ENCODE measurements around the gene ABHD15. TPM values are rescaled to one million over a fixed set of nuclear protein-coding genes. Genes with fewer than 3 reads are reported as not detected.

The ABHD15 gene
- total RNA-seq, 1 experiment from 2014 or later = 8.2 TPM

DNA sequence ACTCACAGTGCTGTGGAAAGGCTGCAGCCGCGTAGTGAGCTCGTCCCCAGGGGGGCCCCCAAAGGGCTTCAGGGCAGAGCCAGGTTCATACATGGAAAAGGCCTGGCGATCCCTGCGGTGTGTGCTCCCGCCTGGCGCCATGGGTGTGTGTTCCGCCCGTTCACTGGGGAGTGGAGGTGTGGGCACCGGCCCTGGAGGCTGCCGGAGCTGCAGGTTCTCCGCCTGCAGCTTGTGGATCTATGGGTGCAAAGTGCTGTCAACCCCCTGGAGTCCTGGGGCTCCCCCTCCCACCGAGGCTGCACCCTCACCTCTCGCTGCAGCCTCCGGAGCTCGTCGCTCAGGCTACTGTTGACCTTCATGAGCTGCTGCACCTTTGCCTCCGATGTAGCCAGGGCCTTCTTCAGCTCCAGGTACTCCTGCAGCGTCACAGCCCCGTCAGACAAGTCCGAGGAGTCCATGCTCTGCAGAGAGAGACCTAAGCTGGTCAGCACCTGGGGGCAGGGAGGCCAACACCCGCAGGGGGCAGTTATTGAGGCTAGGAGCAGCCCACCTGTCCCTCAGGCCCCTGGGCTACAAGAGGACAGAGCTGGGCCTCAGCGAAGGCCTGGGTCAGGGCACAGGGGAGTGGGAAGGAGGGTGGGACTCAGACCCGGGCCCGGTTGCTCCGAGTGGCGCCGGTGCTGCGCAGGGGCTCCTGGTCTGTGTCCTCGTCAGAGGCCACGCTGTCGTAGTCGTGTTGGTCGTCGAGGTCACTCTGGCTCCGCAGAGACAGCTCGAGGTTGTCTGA, 9.6 kb upstream of the ABHD15 start:
- ATAC-seq (no peak), DNase-seq (ENCODE audit: low read depth, low spot score) (no peak)
- intact Hi-C loops (cut with micrococcal nuclease) = no loop called here
- POLR2A ChIA-PET = no interaction called here
- H3K4me3 ChIP-seq (replicated peaks in 1 of 2; ENCODE audit: low read depth in 1 of 2, low read length in 2 of 2) = no peak overlapping the region
- no peaks in the 10 kb centered on the region for H3K79me2 ChIP-seq (ENCODE audit: insufficient read depth, low read length)
- H3K9me3 ChIP-seq (ENCODE audit: control insufficient read depth in 1 of 2, insufficient read depth in 1 of 2, low read depth in 1 of 2, low read length in 2 of 2) = no peaks in the 10 kb centered on the region
- H3K36me3 ChIP-seq (ENCODE audit: control insufficient read depth in 1 of 2, insufficient read depth in 2 of 2, low read length in 2 of 2) = peaks cover 9 to 10% of the 10 kb centered on the region in 2 experiments; a peak in 2 of 4 replicates
- RAD21 ChIA-PET (ENCODE audit: low non-redundant PET in 1 of 2, low total read pairs in 2 of 2, uncharacterized antibody in 2 of 2, unreplicated experiment in 2 of 2) = no interaction called here
- H3K4me1 ChIP-seq (ENCODE audit: control insufficient read depth in 1 of 2, insufficient read depth in 2 of 2, low read length in 2 of 2) = peaks cover 0 to 13% of the 10 kb centered on the region in 2 experiments; a peak in 2 of 4 replicates
- CTCF ChIA-PET = interaction anchor here (1.1 to 6.0 kb wide), 2 partner anchors 16 kb away, joined by 3 to 38 read pairs; partner anchors contain the start of gene ANKRD13B
- BruUV-seq (replicated peaks) = no TSS peak
- H3K9me2 ChIP-seq (ENCODE audit: insufficient read depth) = no peaks in the 10 kb centered on the region
- H2AFZ ChIP-seq (ENCODE audit: low read depth, low read length, poor library complexity, severe bottlenecking) = no peak overlapping the region
- no peak overlapping the region for H3K9ac ChIP-seq (ENCODE audit: low read length)
- no peaks in the 10 kb centered on the region for H3K27me3 ChIP-seq (ENCODE audit: insufficient read depth, low read length)
- no peak overlapping the region for H3K4me2 ChIP-seq (ENCODE audit: low read length)
- H3K27ac ChIP-seq (ENCODE audit: low read depth, low read length) = no peak overlapping the region
- TF ChIP-seq POLR2AphosphoS5 (IDR thresholded peaks at IDR 0.05; ENCODE audit: low read depth, low read length) (no peak), ZBTB33 (IDR thresholded peaks at IDR 0.05; ENCODE audit: extremely low read depth, insufficient replicate concordance, low read length) (no peak), CBX3 (IDR thresholded peaks at IDR 0.05; ENCODE audit: low read depth) (no peak), YY1 (IDR thresholded peaks at IDR 0.05; ENCODE audit: extremely low read depth, insufficient replicate concordance, low read depth, low read length) (no peak), POLR2A (IDR thresholded peaks at IDR 0.05; ENCODE audit: borderline replicate concordance, extremely low read depth, insufficient read depth, insufficient read length) (no peak), EGR1 (IDR thresholded peaks at IDR 0.05; ENCODE audit: low read depth) (no peak), CTCF (IDR thresholded peaks at IDR 0.05 in 2 of 3, conservative IDR thresholded peaks at IDR 0.05 in 1 of 3; ENCODE audit: borderline replicate concordance in 1 of 3, insufficient read depth in 1 of 3, low read depth in 2 of 3, low read length in 2 of 3) (no peak), EZH2phosphoT487 (IDR thresholded peaks at IDR 0.05; ENCODE audit: borderline replicate concordance) (no peak)
- TF ChIP-seq, protein P1, sequence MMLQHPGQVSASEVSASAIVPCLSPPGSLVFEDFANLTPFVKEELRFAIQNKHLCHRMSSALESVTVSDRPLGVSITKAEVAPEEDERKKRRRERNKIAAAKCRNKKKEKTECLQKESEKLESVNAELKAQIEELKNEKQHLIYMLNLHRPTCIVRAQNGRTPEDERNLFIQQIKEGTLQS (IDR thresholded peaks at IDR 0.05) = no peak
- no peaks in the 10 kb centered on the region for H4K20me1 ChIP-seq (ENCODE audit: insufficient read depth)

All from HCT116 (cell line).